Tibial artery (tissue), 4 donors: ENCODE measurements around the gene ESRRB.

Experiments used
- DNase-seq, 2 donors: peaks; one replicate each; pipeline ENCODE4 v3.0.0-alpha.2; 2019
- H3K27ac ChIP-seq, 2 donors: fragments of 200-600 bp; sonication (generic) in 1 of 2; 1 replicate in 1 of 2; 2 replicates in 1 of 2; pipeline ENCODE4 v1.5.1; 2018 to 2019; ENCODE audit warnings: mild to moderate bottlenecking in 1 of 2
- H3K27me3 ChIP-seq, 2 donors: fragments of 200-600 bp; sonication (generic) in 1 of 2; one replicate each; pipeline versions ENCODE4 v1.5.1 to v1.6.0; 2016 to 2019
- H3K36me3 ChIP-seq, 3 donors: fragments of 200-600 bp; sonication (generic) in 2 of 3; one replicate each; pipeline ENCODE4 v1.5.1; 2016 to 2019; ENCODE audit warnings: mild to moderate bottlenecking in 2 of 3
- H3K4me1 ChIP-seq, 4 donors: fragments of 200-600 bp; sonication (generic) in 2 of 4; 1 replicate in 3 of 4; 2 replicates in 1 of 4; pipeline ENCODE4 v1.5.1; 2016 to 2019
- H3K4me3 ChIP-seq, 2 donors: fragments of 200-600 bp; sonication (generic) in 1 of 2; 1 replicate in 1 of 2; 2 replicates in 1 of 2; pipeline ENCODE4 v1.5.1; 2018 to 2019; ENCODE audit warnings: mild to moderate bottlenecking in 2 of 2
- H3K9me3 ChIP-seq, 3 donors: fragments of 200-600 bp; sonication (generic) in 1 of 3; one replicate each; pipeline ENCODE4 v1.5.1; 2016 to 2019
- intact Hi-C: fragments of 100-400 bp; cut with DNase I; formaldehyde crosslinking; loops from one replicate; pipeline ENCODE4 v1.15.0; 2023; ENCODE audit warnings: low total_unique reads
- TF ChIP-seq, protein P1 (sequence below), 2 experiments: fragments of 200-600 bp in 1 of 2; fragments of 450-650 bp in 1 of 2; IDR thresholded peaks; one replicate each; pipeline ENCODE4 v1.5.1; 2017 to 2019; ENCODE audit warnings: antibody characterized with exemption in 2 of 2, mild to moderate bottlenecking in 1 of 2, moderate library complexity in 1 of 2

The ESRRB gene

DNA sequence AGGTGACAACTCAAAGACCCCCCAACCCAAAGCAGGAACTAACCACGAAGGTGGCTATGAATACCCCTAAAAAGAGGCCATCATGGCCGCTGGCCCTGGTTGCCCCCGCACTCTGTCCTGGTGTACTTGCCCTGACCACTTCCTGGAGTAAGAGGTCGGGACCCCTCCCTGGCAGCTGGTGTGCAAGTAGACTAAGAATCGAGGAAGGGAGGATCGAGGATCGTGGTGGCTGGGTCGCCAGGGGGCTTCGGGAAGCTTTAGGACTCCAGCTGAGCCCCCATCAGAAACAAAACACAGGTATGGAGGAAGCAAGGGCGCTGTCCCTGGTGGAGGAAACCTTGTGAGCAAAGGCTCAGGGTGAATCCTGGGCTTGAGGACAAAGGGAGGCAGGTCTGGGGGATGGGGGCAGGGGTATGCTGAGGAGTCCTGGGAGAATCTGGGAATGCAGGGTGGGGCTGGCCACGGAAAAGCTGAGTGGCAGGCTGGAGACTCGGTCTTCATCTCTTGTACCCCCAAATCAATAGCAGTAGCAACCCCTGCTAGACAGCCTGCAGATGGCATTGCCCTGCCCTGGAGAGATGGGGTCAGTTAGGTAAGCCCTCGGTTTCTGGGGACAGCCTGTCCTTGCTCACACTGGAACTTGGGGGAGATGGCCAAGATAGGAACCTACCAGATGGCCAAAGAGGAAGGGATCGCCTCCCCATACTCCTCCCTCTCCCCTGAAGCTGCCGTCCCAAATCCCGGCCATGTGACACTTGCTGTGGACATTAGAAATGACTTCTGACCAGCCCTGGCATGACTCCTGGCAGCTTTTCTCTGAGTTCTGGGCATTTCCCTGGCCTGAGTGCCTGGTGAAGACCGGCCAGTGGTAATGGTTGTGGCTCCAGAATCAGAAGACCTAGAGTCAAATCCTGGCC, 45.3 kb upstream of the ESRRB start:
- intact Hi-C loops = no loop called here
- no peaks in the 10 kb centered on the region for H3K9me3 ChIP-seq
- peaks cover 0 to 39% of the 10 kb centered on the region in 2 donors for H3K27me3 ChIP-seq
- H3K27ac ChIP-seq = no peak overlapping the region
- no peak for DNase-seq
- TF ChIP-seq, protein P1, sequence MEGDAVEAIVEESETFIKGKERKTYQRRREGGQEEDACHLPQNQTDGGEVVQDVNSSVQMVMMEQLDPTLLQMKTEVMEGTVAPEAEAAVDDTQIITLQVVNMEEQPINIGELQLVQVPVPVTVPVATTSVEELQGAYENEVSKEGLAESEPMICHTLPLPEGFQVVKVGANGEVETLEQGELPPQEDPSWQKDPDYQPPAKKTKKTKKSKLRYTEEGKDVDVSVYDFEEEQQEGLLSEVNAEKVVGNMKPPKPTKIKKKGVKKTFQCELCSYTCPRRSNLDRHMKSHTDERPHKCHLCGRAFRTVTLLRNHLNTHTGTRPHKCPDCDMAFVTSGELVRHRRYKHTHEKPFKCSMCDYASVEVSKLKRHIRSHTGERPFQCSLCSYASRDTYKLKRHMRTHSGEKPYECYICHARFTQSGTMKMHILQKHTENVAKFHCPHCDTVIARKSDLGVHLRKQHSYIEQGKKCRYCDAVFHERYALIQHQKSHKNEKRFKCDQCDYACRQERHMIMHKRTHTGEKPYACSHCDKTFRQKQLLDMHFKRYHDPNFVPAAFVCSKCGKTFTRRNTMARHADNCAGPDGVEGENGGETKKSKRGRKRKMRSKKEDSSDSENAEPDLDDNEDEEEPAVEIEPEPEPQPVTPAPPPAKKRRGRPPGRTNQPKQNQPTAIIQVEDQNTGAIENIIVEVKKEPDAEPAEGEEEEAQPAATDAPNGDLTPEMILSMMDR (IDR thresholded peaks at IDR 0.05) = no peak
- no peaks in the 10 kb centered on the region for H3K36me3 ChIP-seq
- H3K4me1 ChIP-seq = peaks cover 0 to 8% (median 1%) of the 10 kb centered on the region in 4 donors
- H3K4me3 ChIP-seq = no peak overlapping the region

DNA sequence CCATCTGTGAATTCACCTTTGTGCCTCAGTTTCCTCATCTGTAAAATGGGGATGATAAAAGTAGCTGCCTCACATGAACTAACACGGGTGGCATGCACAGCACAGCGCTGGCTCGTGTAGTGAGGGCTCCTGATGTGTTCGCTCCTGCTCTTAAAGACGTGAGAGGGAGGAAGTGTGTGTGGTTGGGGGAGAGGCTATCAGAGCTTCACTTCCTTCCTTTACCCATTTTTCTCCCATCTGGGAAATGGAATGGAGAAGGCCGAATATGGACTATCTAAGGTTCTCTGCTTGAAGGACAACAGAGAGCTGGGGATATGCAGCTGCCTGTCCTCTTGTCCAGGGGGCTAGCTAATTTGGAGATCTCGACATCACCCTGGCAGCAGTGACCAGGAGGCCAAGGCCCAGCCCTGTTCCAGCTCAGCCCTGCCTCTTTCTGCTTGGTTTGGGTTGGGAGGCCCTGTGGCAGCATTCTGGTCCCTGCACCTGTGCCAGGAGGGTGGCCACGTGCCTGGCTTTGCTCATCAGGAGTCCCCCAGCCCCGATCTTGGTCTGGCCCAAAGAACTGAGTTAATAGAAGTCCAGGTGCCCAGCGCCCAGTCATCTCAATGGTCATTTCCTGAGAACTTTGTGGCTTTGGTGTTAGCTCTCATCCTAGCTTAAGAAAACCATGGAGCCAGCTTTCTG, 44.5 kb upstream of the ESRRB start:
- Histone ChIP-seq H3K27ac (no peak overlapping the region), H3K4me3 (no peak overlapping the region), H3K4me1 (peaks cover 0 to 8% (median 1%) of the 10 kb centered on the region in 4 donors), H3K36me3 (no peaks in the 10 kb centered on the region), H3K27me3 (peaks cover 0 to 39% of the 10 kb centered on the region in 2 donors), H3K9me3 (no peaks in the 10 kb centered on the region)
- DNase-seq = peak in 1 of 2 donors; percentile 17
- TF ChIP-seq, protein P1 (IDR thresholded peaks at IDR 0.05) = no peak
- intact Hi-C loops = no loop called here

DNA sequence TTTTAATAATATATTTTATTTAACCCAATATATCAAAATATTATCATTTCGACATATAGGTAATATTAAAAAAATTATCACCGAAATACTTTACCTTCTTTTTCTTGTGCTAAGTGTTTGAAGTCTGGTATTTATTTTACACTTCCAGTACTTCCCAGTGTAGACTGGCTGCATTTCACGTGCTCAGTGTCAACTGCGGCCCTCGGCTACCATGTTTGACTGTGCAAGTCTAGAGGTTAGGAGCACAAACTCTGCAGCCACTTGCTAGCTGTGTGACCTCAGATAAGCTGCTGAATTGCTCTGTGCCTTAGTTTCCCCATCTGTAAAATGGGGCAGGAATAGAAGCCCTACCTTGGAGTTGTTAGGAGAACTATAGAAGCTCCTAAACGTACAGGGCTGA, 42.3 kb upstream of the ESRRB start:
- no peak for DNase-seq
- Histone ChIP-seq H3K27ac (no peak overlapping the region), H3K27me3 (peaks cover 0 to 26% of the 10 kb centered on the region in 2 donors), H3K4me3 (no peak overlapping the region), H3K9me3 (no peaks in the 10 kb centered on the region), H3K36me3 (no peaks in the 10 kb centered on the region), H3K4me1 (peaks cover 0 to 8% (median 1%) of the 10 kb centered on the region in 4 donors)
- TF ChIP-seq, protein P1 (IDR thresholded peaks at IDR 0.05) = no peak
- intact Hi-C loops = no loop called here

DNA sequence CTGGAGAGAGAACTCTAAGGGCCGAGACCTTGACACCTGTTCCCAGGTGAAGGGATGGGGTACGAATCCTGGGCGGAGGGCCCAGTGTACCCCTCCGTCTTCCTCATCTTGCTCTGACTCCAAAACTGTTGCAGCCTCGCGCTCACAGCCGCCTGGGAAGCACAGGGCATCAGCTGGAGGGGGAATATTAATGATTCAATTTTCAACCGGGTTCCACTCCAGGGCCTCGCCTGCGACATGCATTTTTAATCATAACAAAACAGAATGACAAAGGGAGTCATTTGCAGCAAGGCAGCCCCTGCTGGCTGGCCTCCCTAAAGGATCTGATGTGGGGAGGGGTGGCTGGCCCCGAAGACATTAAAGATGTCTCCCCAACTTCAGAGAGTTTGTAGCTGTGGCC, 41.6 kb upstream of the ESRRB start:
- no peak overlapping the region for H3K27ac ChIP-seq
- H3K27me3 ChIP-seq = peaks cover 0 to 19% of the 10 kb centered on the region in 2 donors
- no peak overlapping the region for H3K4me3 ChIP-seq
- peaks cover 0 to 7% (median 1%) of the 10 kb centered on the region in 4 donors for H3K4me1 ChIP-seq
- TF ChIP-seq, protein P1 (IDR thresholded peaks at IDR 0.05) = no peak
- DNase-seq = no peak
- no peaks in the 10 kb centered on the region for H3K36me3 ChIP-seq
- intact Hi-C loops = no loop called here
- H3K9me3 ChIP-seq = no peaks in the 10 kb centered on the region

DNA sequence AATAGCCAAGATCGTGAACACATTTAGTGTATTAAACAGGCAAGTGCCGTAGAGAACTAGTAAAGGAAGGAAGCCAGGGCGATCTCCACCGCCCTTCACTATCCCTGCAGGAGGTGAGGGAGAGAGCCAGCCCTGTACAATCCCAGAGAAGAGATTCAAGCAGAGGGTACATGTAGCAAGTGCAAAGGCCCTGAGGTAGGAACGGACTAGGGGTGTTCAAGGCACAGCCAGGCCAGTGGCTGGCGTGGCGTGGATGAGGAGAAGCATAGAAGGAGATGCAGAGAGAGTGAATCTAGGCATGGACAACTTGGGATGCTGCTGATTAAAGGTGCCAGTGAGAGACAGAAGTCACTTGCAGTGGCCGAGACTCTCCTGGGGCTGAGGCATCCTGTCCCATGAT, 39.1 kb upstream of the ESRRB start:
- H3K27me3 ChIP-seq = peaks cover 0 to 5% of the 10 kb centered on the region in 2 donors
- TF ChIP-seq, protein P1 (IDR thresholded peaks at IDR 0.05) = no peak
- H3K9me3 ChIP-seq = no peaks in the 10 kb centered on the region
- no peaks in the 10 kb centered on the region for H3K4me1 ChIP-seq
- no peak overlapping the region for H3K4me3 ChIP-seq
- no peak overlapping the region for H3K27ac ChIP-seq
- H3K36me3 ChIP-seq = no peaks in the 10 kb centered on the region
- intact Hi-C loops = no loop called here
- DNase-seq = peak in 1 of 2 donors; percentile 10
